Measurements from ENCODE around the gene GSTM4. TPM values are rescaled to one million over a fixed set of nuclear protein-coding genes. Genes with fewer than 3 reads are reported as not detected.
A peak's percentile ranks its signal among the peaks of the same experiment; 100 is the strongest.
"Not testable (repeated sequence)": the region's sequence is repeated elsewhere in the genome, so short reads cannot be mapped to it uniquely, and the experiment has no call there.

The GSTM4 gene
- polyA plus RNA-seq, 1 donor: 68.4 TPM

GRCh38 chr1:109685399-109685798 lies 29.5 kb downstream of the GSTM4 start:
- WGBS (ENCODE audit: insufficient coverage, low lambda C conversion rate): no CpG with 5 or more reads among the region's 1 CpG
- not testable (repeated sequence) for H3K36me3 ChIP-seq (ENCODE audit: control insufficient read depth, insufficient read depth, low read length)

GRCh38 chr1:109685890-109686289 lies 30.0 kb downstream of the GSTM4 start:
- no CpG with 5 or more reads among the region's 4 CpGs for WGBS (ENCODE audit: insufficient coverage, low lambda C conversion rate)
- not testable (repeated sequence) for H3K4me3 ChIP-seq (ENCODE audit: low read length); H3K27me3 ChIP-seq (ENCODE audit: control insufficient read depth, insufficient read depth, low read length); H3K4me1 ChIP-seq (ENCODE audit: control insufficient read depth, insufficient read depth, low read length); DNase-seq; H3K9me3 ChIP-seq (ENCODE audit: control insufficient read depth, low read depth, low read length); H3K36me3 ChIP-seq (ENCODE audit: control insufficient read depth, insufficient read depth, low read length); H3K27ac ChIP-seq (ENCODE audit: low read length)

More at GRCh38 chr1:109685399-109685798, 29.5 kb downstream of the GSTM4 start:
- DNase-seq; H3K4me1 ChIP-seq (ENCODE audit: control insufficient read depth, insufficient read depth, low read length); H3K9me3 ChIP-seq (ENCODE audit: control insufficient read depth, low read depth, low read length); H3K27me3 ChIP-seq (ENCODE audit: control insufficient read depth, insufficient read depth, low read length); H3K4me3 ChIP-seq (ENCODE audit: low read length); H3K27ac ChIP-seq (ENCODE audit: low read length): not testable (repeated sequence)

- not testable (repeated sequence) for H3K4me3 ChIP-seq (ENCODE audit: low read length); H3K36me3 ChIP-seq (ENCODE audit: control insufficient read depth, insufficient read depth, low read length); DNase-seq; H3K27ac ChIP-seq (ENCODE audit: low read length); H3K27me3 ChIP-seq (ENCODE audit: control insufficient read depth, insufficient read depth, low read length); H3K4me1 ChIP-seq (ENCODE audit: control insufficient read depth, insufficient read depth, low read length); H3K9me3 ChIP-seq (ENCODE audit: control insufficient read depth, low read depth, low read length)
- no CpG with 5 or more reads among the region's 11 CpGs for WGBS (ENCODE audit: insufficient coverage, low lambda C conversion rate)
These were observed 31.2 kb downstream of the GSTM4 start for GRCh38 chr1:109687109-109687508.

- Histone ChIP-seq H3K9me3 (ENCODE audit: control insufficient read depth, low read depth, low read length) (no peaks in the 10 kb centered on the region), H3K4me3 (ENCODE audit: low read length) (no peak within 1 kb of the TSS), H3K4me1 (ENCODE audit: control insufficient read depth, insufficient read depth, low read length) (no peaks in the 10 kb centered on the region), H3K27ac (ENCODE audit: low read length) (no peak within 1 kb of the TSS), H3K36me3 (ENCODE audit: control insufficient read depth, insufficient read depth, low read length) (no peaks in the 10 kb centered on the region), H3K27me3 (ENCODE audit: control insufficient read depth, insufficient read depth, low read length) (no peaks in the 10 kb centered on the region)
- no CpG with 5 or more reads among the region's 46 CpGs for WGBS (ENCODE audit: insufficient coverage, low lambda C conversion rate)
- peak in 1 of 2 donors; percentile 79 for DNase-seq
These were observed 32.0 kb downstream of the GSTM4 start, which contains the start of gene GSTM1 for GRCh38 chr1:109687641-109688499. Gene GSTM1, plus strand, starts transcription at chr1:109687817. Its CDS starts 57 bp downstream, at chr1:109687874.

- H3K27ac ChIP-seq (ENCODE audit: low read length): no peak overlapping the region
- H3K27me3 ChIP-seq (ENCODE audit: control insufficient read depth, insufficient read depth, low read length): no peaks in the 10 kb centered on the region
- no peaks in the 10 kb centered on the region for H3K36me3 ChIP-seq (ENCODE audit: control insufficient read depth, insufficient read depth, low read length)
- no peak overlapping the region for H3K4me3 ChIP-seq (ENCODE audit: low read length)
- WGBS (ENCODE audit: insufficient coverage, low lambda C conversion rate): no CpG with 5 or more reads among the region's 6 CpGs
- DNase-seq: no peak
- no peaks in the 10 kb centered on the region for H3K9me3 ChIP-seq (ENCODE audit: control insufficient read depth, low read depth, low read length)
- H3K4me1 ChIP-seq (ENCODE audit: control insufficient read depth, insufficient read depth, low read length): no peaks in the 10 kb centered on the region
These were observed 34.0 kb downstream of the GSTM4 start for GRCh38 chr1:109689844-109690405.

GRCh38 chr1:109691759-109692158 lies 35.9 kb downstream of the GSTM4 start:
- Histone ChIP-seq H3K27ac (ENCODE audit: low read length) (no peak overlapping the region), H3K36me3 (ENCODE audit: control insufficient read depth, insufficient read depth, low read length) (no peaks in the 10 kb centered on the region), H3K4me3 (ENCODE audit: low read length) (no peak overlapping the region), H3K4me1 (ENCODE audit: control insufficient read depth, insufficient read depth, low read length) (no peaks in the 10 kb centered on the region), H3K9me3 (ENCODE audit: control insufficient read depth, low read depth, low read length) (no peaks in the 10 kb centered on the region), H3K27me3 (ENCODE audit: control insufficient read depth, insufficient read depth, low read length) (no peaks in the 10 kb centered on the region)
- no peak for DNase-seq
- WGBS (ENCODE audit: insufficient coverage, low lambda C conversion rate): no CpG with 5 or more reads among the region's 6 CpGs

- WGBS (ENCODE audit: insufficient coverage, low lambda C conversion rate): no CpG with 5 or more reads among the region's 5 CpGs
- H3K4me1 ChIP-seq (ENCODE audit: control insufficient read depth, insufficient read depth, low read length); H3K27ac ChIP-seq (ENCODE audit: low read length); H3K4me3 ChIP-seq (ENCODE audit: low read length); DNase-seq; H3K9me3 ChIP-seq (ENCODE audit: control insufficient read depth, low read depth, low read length); H3K36me3 ChIP-seq (ENCODE audit: control insufficient read depth, insufficient read depth, low read length); H3K27me3 ChIP-seq (ENCODE audit: control insufficient read depth, insufficient read depth, low read length): not testable (repeated sequence)
These were observed 38.5 kb downstream of the GSTM4 start for GRCh38 chr1:109694400-109694799.

GRCh38 chr1:109695138-109695537 lies 39.2 kb downstream of the GSTM4 start:
- H3K27me3 ChIP-seq (ENCODE audit: control insufficient read depth, insufficient read depth, low read length); DNase-seq; H3K4me3 ChIP-seq (ENCODE audit: low read length); H3K9me3 ChIP-seq (ENCODE audit: control insufficient read depth, low read depth, low read length); H3K27ac ChIP-seq (ENCODE audit: low read length); H3K36me3 ChIP-seq (ENCODE audit: control insufficient read depth, insufficient read depth, low read length); H3K4me1 ChIP-seq (ENCODE audit: control insufficient read depth, insufficient read depth, low read length): not testable (repeated sequence)
- no CpG with 5 or more reads among the region's 3 CpGs for WGBS (ENCODE audit: insufficient coverage, low lambda C conversion rate)

GRCh38 chr1:109697066-109697465 lies 41.2 kb downstream of the GSTM4 start:
- no CpG with 5 or more reads among the region's 4 CpGs for WGBS (ENCODE audit: insufficient coverage, low lambda C conversion rate)
- Histone ChIP-seq H3K27me3 (ENCODE audit: control insufficient read depth, insufficient read depth, low read length) (no peaks in the 10 kb centered on the region), H3K9me3 (ENCODE audit: control insufficient read depth, low read depth, low read length) (no peaks in the 10 kb centered on the region), H3K4me1 (ENCODE audit: control insufficient read depth, insufficient read depth, low read length) (no peaks in the 10 kb centered on the region), H3K27ac (ENCODE audit: low read length) (no peak overlapping the region), H3K36me3 (ENCODE audit: control insufficient read depth, insufficient read depth, low read length) (no peaks in the 10 kb centered on the region), H3K4me3 (ENCODE audit: low read length) (no peak overlapping the region)
- DNase-seq: no peak

- no CpG with 5 or more reads among the region's 4 CpGs for WGBS (ENCODE audit: insufficient coverage, low lambda C conversion rate)
- not testable (repeated sequence) for H3K27ac ChIP-seq (ENCODE audit: low read length); H3K4me1 ChIP-seq (ENCODE audit: control insufficient read depth, insufficient read depth, low read length); H3K9me3 ChIP-seq (ENCODE audit: control insufficient read depth, low read depth, low read length); H3K4me3 ChIP-seq (ENCODE audit: low read length); DNase-seq; H3K36me3 ChIP-seq (ENCODE audit: control insufficient read depth, insufficient read depth, low read length); H3K27me3 ChIP-seq (ENCODE audit: control insufficient read depth, insufficient read depth, low read length)
These were observed 42.0 kb downstream of the GSTM4 start for GRCh38 chr1:109697861-109698260.

All from large intestine (tissue), 3 donors.